Measurements from ENCODE around the gene ITPRIPL2.

Gene ITPRIPL2

DNA sequence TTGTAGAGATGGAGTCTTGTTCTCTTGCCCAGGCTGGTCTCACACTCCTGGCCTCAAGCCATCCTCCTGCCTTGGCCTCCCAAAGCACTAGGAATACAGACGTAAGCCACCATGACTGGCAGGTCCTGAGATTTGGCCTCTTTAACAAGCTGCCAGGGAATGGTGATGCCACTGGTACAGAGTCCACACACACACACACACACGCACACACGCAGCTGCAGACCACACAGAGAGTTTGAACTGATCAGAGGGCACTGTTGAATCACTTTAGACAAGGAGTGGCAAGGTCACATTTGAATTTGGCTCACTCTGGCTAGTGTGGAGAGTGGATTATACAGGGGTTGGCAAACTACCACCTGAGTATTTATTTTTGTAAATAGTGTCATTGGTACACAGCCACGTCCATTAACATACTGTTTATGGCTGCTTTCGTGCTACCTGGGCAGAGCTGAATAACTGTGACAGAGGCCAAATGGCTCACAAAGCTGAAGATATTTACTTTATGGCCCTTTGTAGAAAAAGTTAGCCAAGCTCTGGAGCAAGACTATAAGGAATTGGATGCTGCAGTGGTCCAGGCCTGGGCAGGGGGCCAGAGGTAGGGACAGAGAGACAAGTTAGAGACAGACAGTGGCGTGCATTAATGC is 9.9 kb downstream of the ITPRIPL2 start:
- DNase-seq, result no peak

DNA sequence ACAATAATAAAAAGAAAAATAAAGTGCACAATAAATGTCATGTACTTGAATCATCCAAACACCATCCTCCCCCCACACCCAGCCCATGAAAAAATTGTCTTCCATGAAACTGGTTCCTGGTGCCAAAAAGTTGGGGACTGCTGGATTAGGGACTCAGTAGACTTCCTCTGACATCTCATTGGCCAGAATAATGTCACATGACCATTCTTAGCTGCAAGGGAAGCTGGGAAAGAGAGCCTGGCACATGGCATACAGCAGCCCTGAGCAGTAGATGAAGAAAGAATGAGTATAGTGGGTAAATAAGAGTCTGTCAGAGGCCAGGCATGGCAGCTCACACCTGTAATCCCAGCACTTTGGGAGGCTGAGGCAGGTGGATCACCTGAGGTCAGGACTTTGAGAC is 12.5 kb downstream of the ITPRIPL2 start:
- DNase-seq, result no peak

DNA sequence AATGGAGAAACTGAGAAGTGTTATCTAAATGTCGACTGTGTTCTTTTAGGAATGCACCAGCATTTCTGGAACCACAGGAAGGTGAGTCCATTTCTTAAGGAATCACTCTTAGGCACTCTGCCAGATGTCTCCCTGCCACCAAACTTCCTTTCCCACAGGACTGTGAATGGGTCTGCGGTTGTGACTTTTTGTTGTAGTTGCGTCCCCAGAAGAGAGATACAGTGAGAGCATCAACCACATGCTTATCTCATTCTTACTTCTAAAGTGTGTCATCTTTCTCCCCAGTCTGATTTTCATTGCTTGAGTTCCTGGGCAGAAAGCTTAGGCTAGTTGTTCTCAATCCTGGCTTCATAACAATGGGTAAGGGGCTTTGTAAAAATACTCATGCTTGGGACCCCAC is 13.4 kb downstream of the ITPRIPL2 start:
- no peak for DNase-seq

DNA sequence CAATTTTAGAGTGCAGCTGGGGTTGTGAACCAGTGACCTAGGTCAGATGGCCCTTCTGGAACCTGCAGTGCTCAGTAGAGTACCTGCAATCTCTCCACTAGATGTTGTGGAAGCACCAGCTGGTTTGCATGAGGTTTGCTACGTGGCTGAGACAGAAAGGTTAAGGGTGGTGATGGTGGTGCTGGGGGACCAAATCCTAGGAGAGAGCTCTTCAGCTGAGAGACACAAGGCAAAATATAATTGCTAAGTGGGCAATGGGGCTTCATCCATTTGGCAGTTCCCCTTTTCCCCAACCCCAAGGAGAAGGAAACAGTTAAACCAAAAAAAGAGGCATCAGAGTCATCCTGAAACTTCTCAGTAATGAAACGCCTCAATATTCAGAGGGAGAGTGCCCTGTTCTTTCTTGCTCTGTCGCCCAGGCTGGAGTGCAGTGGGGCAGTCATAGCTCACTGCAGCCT is 13.9 kb downstream of the ITPRIPL2 start:
- no peak for DNase-seq

DNA sequence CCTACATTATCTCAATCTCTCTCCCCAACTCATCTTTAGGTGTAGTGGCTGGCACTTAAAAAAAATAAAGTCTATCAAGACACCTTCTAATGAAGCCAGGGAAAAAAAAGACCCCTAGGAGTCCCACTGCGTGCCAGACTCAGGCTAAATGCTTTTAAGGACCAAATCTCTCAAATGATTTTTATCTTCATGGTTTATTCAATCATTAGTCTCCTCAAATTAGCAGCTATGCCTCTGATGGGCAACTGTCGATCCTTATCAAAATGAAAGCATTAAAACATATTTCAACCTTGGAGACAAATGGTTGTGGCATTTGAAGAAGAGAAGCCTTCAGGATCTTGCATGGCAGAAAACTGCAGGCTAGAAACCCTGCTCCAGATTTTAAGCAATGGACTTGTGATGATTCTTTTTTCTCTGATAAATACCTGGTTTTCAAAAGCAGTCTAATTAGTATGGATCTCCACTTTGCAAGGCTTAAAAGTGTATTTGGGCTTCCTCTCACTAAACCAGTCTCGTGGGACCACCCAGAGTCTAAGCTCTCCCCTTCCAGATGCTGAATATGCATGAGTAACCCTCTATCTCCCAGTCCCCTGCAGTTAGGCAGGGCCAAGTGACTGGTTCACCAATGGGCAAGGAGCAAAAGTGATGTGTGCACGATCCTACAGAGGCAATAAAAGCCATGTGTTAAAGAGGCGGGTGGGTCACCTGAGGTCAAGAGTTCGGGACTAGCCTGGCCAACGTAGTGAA is 14.9 kb downstream of the ITPRIPL2 start:
- DNase-seq, result no peak

DNA sequence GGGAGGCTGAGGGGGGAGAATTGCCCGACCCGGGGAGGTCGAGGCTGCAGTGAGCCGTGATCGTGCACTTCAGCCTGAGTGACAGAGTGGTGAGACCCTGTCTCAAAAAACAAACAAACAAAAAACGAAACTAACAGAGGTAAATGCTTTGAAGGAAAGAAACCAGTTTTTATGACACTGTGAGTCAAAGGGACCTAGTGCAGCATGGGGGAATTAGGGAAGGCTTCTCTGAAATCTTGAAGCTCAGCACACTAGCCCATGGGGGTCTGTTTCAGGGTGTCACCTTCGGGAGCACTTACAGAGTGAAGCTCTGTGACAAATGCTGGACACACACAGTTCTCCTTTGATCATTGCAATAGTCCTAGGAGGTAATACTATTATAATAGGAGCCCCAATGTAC is 16.6 kb downstream of the ITPRIPL2 start:
- DNase-seq, result no peak

- DNase-seq, result no peak
Measured at GRCh38 chr16:19130852-19131824, 17.4 kb downstream of the ITPRIPL2 start.

- DNase-seq, result no peak
Measured at GRCh38 chr16:19131825-19132218, 18.1 kb downstream of the ITPRIPL2 start.

GRCh38 chr16:19132255-19132654 is 18.5 kb downstream of the ITPRIPL2 start:
- no peak for DNase-seq

GRCh38 chr16:19132898-19133297 is 19.1 kb downstream of the ITPRIPL2 start:
- no peak for DNase-seq

GRCh38 chr16:19133600-19133999 is 19.8 kb downstream of the ITPRIPL2 start:
- no peak for DNase-seq

DNA sequence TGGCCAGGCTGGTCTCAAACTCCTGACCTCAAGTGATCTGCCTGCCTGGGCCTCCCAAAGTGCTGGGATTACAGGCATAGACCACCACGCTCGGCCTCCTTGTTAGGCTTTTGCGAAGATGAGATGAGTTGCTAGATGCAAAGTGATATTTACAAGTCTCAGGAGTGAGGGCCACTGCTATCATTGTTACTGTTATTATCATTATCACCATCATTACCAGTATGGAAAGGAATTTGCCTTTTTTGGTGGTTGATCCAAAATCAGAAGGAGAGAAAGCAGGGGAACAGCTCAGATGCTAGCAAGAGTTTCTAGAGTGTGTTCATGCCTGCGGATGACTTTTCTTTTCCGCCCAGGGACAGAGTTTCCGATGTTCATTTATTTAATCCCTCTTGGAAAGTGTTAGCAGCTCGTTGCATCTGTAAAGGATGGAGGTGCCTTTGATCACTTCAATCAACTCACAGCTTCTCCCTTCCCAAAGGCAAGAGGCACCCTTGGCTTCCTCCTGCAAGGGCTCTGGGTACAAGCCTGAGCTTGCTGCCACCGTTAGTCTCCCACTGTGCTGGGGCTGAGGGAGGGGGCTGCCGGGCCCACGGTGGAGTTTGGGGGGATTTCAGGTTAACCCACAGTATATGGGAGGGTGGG is 21.6 kb downstream of the ITPRIPL2 start:
- DNase-seq, result no peak

DNA sequence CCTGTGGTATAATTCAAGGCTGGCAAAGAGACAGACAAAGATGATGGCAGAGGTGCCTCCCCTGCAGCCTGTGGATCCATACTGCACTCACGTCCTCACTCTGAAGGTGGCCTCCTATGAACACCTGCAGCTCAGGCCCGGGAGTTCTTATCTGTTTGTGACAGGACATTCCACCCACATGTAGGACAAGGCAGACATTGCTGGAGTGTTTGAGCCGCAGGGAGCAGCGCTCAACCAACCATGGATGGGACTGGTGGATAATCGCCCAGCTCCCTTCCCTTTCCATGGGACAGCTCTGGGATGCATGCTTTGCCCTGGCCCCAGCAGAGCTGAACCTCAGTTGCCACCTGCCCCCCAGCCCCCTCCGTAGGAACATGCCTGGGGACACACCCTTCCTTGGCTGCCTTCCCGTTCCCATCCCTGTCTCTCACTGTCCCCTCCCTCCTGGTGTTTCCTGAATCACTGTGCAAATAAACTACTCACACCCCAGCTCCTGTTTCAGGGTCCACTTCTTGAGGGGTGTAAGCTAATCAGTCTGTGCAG is 22.2 kb downstream of the ITPRIPL2 start:
- DNase-seq, result no peak

GRCh38 chr16:19136549-19137196 is 22.9 kb downstream of the ITPRIPL2 start:
- DNase-seq, result no peak

DNA sequence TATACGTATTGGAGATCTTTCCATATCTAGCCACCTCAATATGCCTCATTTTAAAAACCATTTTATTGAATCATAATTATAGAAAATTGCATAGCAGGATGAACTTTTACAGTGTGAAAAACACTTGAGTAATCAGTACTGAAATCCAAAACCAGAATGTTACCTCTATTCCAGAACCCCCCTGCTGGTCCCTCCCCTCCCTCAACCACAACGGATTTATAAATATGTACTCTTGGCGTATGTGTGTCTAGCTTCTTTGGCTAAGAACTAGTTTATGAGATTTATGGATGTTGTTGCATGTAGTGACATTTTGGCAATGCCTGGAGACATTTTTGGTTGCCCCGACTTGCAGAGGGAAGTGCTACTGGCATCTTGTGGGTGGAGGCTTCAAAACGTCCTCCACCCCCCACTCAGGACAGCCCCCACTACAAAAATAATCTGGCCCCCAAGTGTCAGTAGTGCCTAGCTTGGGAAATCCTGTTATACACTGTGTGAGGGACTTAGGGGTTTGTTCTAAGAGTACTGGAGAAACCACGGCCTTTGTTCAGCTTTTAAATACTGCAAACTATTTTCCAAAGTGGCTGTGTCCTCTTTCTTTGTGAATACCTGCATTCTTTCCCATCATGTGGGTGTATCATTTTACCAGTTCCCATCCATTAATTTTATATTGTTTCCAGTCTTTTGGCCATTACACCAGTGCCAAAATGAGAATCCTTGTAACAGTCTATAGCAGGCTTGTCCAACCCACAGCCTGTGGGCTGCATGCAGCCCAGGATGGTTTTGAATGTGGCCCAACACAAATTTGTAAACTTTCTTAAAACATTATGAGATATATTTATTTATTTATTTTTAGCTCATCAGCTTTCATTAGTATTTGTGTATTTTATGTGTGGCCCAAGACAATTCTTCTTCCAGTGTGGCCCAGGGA is 23.7 kb downstream of the ITPRIPL2 start:
- no peak for DNase-seq

GRCh38 chr16:19138601-19139000 is 24.8 kb downstream of the ITPRIPL2 start:
- no peak for DNase-seq

- no peak for DNase-seq
Measured at GRCh38 chr16:19139436-19140091, 25.8 kb downstream of the ITPRIPL2 start.

DNA sequence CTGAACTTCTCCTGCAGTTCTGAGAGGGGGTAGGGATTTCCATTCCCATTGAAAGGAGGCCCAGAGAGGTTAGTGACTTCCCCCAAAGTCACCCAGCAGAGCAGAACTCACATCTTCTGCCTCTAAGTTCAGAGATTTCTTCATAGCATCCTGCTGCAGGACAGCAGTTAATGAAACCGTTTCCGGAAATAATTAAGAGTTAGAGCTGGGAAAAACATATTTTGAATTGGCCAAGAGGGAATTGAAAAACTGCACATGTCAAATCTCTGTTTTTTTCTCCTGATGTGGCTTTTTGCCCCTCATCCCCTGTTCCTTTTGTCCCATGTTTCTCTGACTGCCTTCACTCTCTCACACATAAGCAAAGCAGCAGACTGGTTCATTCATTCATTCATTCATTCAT is 26.6 kb downstream of the ITPRIPL2 start:
- DNase-seq, result no peak

GRCh38 chr16:19142939-19143598 is 29.3 kb downstream of the ITPRIPL2 start:
- no peak for DNase-seq

DNA sequence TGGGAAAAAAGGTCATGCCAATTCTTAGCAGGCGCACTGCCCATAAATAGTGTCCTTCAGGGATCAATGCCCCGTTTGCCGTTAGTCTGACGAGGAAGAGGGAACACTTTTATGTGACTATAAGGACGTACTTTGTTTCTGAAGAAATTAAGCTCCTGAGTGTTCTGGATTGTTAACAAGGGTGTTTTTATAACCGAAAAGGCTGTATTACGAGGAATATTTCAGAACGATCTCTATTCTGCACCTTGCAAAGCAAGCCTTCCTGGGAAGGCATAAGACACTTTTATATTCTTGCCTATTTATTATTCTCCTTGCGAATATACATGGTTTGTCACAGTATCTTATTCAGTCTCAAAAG is 29.8 kb downstream of the ITPRIPL2 start:
- no peak for DNase-seq

Measured in CD4-positive, alpha-beta T cell treated with Interleukin-12 subunit alpha and Interleukin-12 subunit beta, for 1 hour (primary cell).